Calu3 (cell line): ENCODE data around the gene SCN5A. TPM values are rescaled to one million over a fixed set of nuclear protein-coding genes. Genes with fewer than 3 reads are reported as not detected.

Experiments used
- BruUV-seq: library from RNA; stranded (reverse); fragments of 400-500 nt; replicated peaks from 2 replicates; lab custom pipeline; 2021; lab: Mats Ljungman, UMichigan
- CTCF ChIA-PET: fragments of 300-600 bp; sonication (Branson Sonifier 250); formaldehyde crosslinking; loops from one replicate; lab custom pipeline; 2022; ENCODE audit warnings: antibody characterized with exemption; lab: Charles Lee
- DNase-seq: peaks from one replicate; pipeline ENCODE4 v3.0.0; 2022
- H3K27ac Mint-ChIP-seq: one replicate; pipeline ENCODE4 v1.8.0; 2022; ENCODE audit warnings: mixed read lengths; ENCODE audit not compliant: unreplicated experiment
- H3K27me3 Mint-ChIP-seq: one replicate; pipeline ENCODE4 v1.8.0; 2022; ENCODE audit warnings: mixed read lengths; ENCODE audit not compliant: unreplicated experiment
- H3K36me3 Mint-ChIP-seq: one replicate; pipeline ENCODE4 v1.8.0; 2022; ENCODE audit warnings: mild to moderate bottlenecking, moderate library complexity, mixed read lengths; ENCODE audit not compliant: insufficient read depth, unreplicated experiment
- H3K4me1 Mint-ChIP-seq: one replicate; pipeline ENCODE4 v1.8.0; 2022; ENCODE audit warnings: mild to moderate bottlenecking, low read depth, mixed read lengths; ENCODE audit not compliant: unreplicated experiment
- H3K4me3 Mint-ChIP-seq: one replicate; pipeline ENCODE4 v1.8.0; 2022; ENCODE audit warnings: mild to moderate bottlenecking, low read depth, moderate library complexity, mixed read lengths; ENCODE audit not compliant: unreplicated experiment
- H3K9me3 Mint-ChIP-seq: one replicate; pipeline ENCODE4 v1.8.0; 2022; ENCODE audit warnings: low read depth, mixed read lengths; ENCODE audit not compliant: unreplicated experiment
- intact Hi-C: fragments of 100-400 bp; cut with micrococcal nuclease; formaldehyde crosslinking; loops from one replicate; pipeline ENCODE4 v1.10.0; 2022; ENCODE audit not compliant: unreplicated experiment
- total RNA-seq: library from RNA; stranded (reverse); gene quantifications from 2 replicates; pipeline ENCODE4 v1.2.3, GENCODE V29; 2022
- TF ChIP-seq, protein P1 (sequence below): fragments of 200-600 bp; IDR thresholded peaks from one replicate; pipeline ENCODE4 v1.8.0; 2022; ENCODE audit warnings: antibody characterized with exemption; ENCODE audit not compliant: unreplicated experiment

The SCN5A gene
- total RNA-seq, 1 experiment from 2014 or later: 0.61 TPM

DNA sequence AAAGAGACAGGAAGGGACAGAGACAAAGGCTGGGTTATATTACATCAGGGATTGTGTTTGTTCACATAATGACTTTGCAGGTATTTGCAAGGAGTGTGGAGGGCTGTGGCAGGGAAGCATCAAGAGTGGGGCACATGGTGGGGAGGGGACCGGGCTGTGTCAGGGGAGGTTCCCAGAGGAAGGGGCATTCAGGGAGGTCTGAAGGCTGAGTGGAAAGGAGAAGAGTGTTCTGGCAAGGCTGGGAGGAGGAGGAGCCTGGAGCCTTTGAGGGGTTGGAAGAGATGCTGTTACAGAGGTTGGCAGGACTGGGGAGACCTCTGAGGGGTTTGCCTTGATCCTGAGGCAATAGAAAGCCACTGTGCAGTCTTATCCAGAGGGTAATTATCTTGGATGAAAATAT is 103.9 kb downstream of the SCN5A start:
- TF ChIP-seq, protein P1, sequence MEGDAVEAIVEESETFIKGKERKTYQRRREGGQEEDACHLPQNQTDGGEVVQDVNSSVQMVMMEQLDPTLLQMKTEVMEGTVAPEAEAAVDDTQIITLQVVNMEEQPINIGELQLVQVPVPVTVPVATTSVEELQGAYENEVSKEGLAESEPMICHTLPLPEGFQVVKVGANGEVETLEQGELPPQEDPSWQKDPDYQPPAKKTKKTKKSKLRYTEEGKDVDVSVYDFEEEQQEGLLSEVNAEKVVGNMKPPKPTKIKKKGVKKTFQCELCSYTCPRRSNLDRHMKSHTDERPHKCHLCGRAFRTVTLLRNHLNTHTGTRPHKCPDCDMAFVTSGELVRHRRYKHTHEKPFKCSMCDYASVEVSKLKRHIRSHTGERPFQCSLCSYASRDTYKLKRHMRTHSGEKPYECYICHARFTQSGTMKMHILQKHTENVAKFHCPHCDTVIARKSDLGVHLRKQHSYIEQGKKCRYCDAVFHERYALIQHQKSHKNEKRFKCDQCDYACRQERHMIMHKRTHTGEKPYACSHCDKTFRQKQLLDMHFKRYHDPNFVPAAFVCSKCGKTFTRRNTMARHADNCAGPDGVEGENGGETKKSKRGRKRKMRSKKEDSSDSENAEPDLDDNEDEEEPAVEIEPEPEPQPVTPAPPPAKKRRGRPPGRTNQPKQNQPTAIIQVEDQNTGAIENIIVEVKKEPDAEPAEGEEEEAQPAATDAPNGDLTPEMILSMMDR: no peak
- Mint-ChIP-seq H3K27ac (no peak overlapping the region), H3K4me1 (no peaks in the 10 kb centered on the region), H3K9me3 (no peaks in the 10 kb centered on the region), H3K36me3 (no peaks in the 10 kb centered on the region), H3K27me3 (peaks cover 53% of the 10 kb centered on the region), H3K4me3 (no peak overlapping the region)
- intact Hi-C loops: no loop called here
- CTCF ChIA-PET: no interaction called here
- DNase-seq: no peak
- no TSS peak for BruUV-seq

DNA sequence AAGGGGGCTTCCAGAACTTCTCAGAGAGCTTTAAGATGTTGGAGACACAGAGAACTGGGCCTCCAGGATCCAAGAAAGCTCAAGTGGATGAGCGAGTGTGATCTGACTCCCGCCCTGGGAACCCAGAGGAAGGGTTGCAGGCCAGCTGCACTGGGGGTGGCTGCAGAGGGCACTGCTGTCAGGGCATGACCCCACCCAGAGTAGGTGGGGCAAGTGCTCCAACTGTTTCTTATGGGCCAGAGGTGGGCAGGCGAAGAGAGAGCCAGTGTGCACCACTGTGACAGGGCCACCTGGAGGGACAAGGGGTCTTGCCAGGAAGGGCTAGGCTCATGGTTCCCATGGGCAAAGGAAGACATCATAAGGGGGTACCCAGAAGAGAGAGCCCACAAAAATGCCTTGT is 104.6 kb downstream of the SCN5A start:
- intact Hi-C loops: no loop called here
- CTCF ChIA-PET: no interaction called here
- H3K27ac Mint-ChIP-seq: no peak overlapping the region
- no peak overlapping the region for H3K4me3 Mint-ChIP-seq
- BruUV-seq: no TSS peak
- peaks cover 48% of the 10 kb centered on the region for H3K27me3 Mint-ChIP-seq
- no peaks in the 10 kb centered on the region for H3K4me1 Mint-ChIP-seq
- no peaks in the 10 kb centered on the region for H3K9me3 Mint-ChIP-seq
- no peaks in the 10 kb centered on the region for H3K36me3 Mint-ChIP-seq
- TF ChIP-seq, protein P1: no peak
- no peak for DNase-seq

DNA sequence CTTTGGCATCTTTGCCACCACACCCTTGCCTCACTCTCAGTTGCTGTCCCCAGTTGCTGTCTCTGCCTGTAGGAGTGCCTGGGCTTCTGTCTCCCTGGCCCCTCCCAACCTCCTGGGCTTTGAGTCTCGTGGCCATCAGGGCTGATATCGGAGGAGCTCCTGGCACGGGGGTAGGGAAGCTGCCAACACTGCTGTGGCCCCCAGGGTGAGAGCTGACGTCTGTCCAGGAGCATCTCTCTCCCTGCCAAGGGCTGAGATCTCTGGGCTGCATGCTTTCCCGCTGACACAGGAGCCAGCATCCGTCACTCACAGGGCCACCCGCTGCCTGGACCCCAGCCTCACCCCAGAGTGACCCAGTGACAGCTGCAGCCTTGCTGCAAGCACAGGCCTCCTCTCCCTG is 105.9 kb downstream of the SCN5A start:
- no peaks in the 10 kb centered on the region for H3K4me1 Mint-ChIP-seq
- DNase-seq: no peak
- TF ChIP-seq, protein P1: no peak
- no peaks in the 10 kb centered on the region for H3K9me3 Mint-ChIP-seq
- CTCF ChIA-PET: interaction anchor here (1.1 kb wide), 1 partner anchor 118 kb away, joined by 3 read pairs; no protein-coding TSS in a partner anchor
- H3K27ac Mint-ChIP-seq: no peak overlapping the region
- H3K4me3 Mint-ChIP-seq: no peak overlapping the region
- intact Hi-C loops: no loop called here
- BruUV-seq: no TSS peak
- peaks cover 48% of the 10 kb centered on the region for H3K27me3 Mint-ChIP-seq
- H3K36me3 Mint-ChIP-seq: peaks cover 5% of the 10 kb centered on the region

DNA sequence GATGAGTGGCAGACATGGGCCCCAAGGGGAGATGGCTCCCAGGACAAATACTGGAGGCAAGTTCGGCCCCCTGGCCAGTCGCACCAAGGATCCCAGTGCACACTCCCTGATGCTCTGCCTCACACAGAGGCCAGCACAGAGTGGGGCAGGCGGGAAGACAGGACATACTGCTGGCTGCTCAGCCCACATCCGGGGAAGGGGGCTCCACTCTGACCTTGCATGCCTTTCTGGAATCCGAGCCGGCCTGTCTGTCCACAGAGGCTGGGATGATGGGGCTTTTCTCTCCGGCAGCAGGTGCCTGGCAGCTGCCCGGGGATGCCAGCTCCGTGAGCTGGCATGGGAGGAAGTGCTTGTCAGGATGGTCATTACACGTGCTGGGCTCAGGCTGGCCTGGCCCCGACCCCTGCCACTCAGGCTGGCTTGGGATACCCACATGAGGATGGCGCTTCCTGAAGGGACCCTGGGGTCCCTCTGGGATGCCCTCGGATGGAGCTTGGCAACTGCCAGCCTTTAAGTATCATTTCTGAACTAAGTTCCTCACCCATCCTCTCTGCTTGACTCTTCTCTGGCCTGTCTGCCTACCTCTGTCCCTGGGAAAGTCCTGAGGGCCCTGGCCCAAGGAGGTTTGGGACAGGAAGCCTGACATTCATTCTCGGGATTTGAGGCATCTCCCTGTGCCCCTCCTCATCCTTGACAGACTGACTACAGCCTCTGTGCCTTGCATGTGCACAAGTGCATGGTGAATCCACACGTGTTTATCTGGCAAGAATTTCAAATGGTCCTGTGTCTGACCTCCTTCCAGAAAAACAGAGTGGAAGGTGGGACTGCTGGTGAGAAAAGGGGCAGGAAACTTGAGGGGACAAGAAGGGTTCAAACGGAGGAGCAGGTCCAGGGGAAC is 106.8 kb downstream of the SCN5A start:
- Mint-ChIP-seq H3K36me3 (peaks cover 5% of the 10 kb centered on the region), H3K4me3 (no peak overlapping the region), H3K27ac (no peak overlapping the region), H3K4me1 (no peaks in the 10 kb centered on the region), H3K9me3 (no peaks in the 10 kb centered on the region), H3K27me3 (peaks cover 48% of the 10 kb centered on the region)
- TF ChIP-seq, protein P1: no peak
- CTCF ChIA-PET: interaction anchor here (0.6 kb wide), 1 partner anchor 65 kb away, joined by 3 read pairs; no protein-coding TSS in a partner anchor
- no peak for DNase-seq
- intact Hi-C loops: no loop called here
- BruUV-seq: no TSS peak
